Hepatocyte (in vitro differentiated cells): ENCODE measurements around the gene SLC38A1. TPM values are rescaled to one million over a fixed set of nuclear protein-coding genes. Genes with fewer than 3 reads are reported as not detected.

Experiments used
- DNase-seq: peaks from one replicate; pipeline ENCODE4 v3.0.0-alpha.2; 2016; ENCODE audit warnings: low spot score
- H2AFZ ChIP-seq: fragments of 200-600 bp; sonication (generic); 2 replicates; pipeline ENCODE4 v1.6.0; 2016; ENCODE audit warnings: antibody characterized with exemption, mild to moderate bottlenecking
- H3K27ac ChIP-seq: fragments of 200-600 bp; sonication (generic); 2 replicates; pipeline ENCODE4 v1.5.1; 2016; ENCODE audit warnings: mild to moderate bottlenecking
- H3K27me3 ChIP-seq: fragments of 200-600 bp; sonication (generic); 2 replicates; pipeline ENCODE4 v1.6.1; 2016
- H3K36me3 ChIP-seq: fragments of 200-600 bp; sonication (generic); replicated peaks from 2 replicates; pipeline ENCODE4 v1.5.1; 2016; ENCODE audit warnings: low read depth; ENCODE audit not compliant: insufficient read depth
- H3K4me1 ChIP-seq: fragments of 200-600 bp; sonication (generic); 2 replicates; pipeline ENCODE4 v1.5.1; 2016; ENCODE audit warnings: mild to moderate bottlenecking, moderate library complexity; ENCODE audit not compliant: insufficient read depth
- H3K4me2 ChIP-seq: fragments of 200-600 bp; sonication (generic); 2 replicates; pipeline ENCODE4 v1.6.0; 2016
- H3K4me3 ChIP-seq: fragments of 200-600 bp; sonication (generic); 2 replicates; pipeline ENCODE4 v1.5.1; 2016; ENCODE audit warnings: mild to moderate bottlenecking
- H3K79me2 ChIP-seq: fragments of 200-600 bp; sonication (generic); 2 replicates; pipeline ENCODE4 v1.6.0; 2017; ENCODE audit warnings: mild to moderate bottlenecking
- H3K9me2 ChIP-seq: fragments of 200-600 bp; sonication (generic); replicated peaks from 2 replicates; pipeline ENCODE4 v1.6.0; 2017; ENCODE audit warnings: mild to moderate bottlenecking; ENCODE audit not compliant: insufficient read depth
- H3K9me3 ChIP-seq: fragments of 200-600 bp; sonication (generic); 2 replicates; pipeline ENCODE4 v1.5.1; 2016; ENCODE audit warnings: low read depth, mild to moderate bottlenecking
- H4K20me1 ChIP-seq: fragments of 200-600 bp; sonication (generic); 2 replicates; pipeline ENCODE4 v1.6.0; 2016; ENCODE audit warnings: mild to moderate bottlenecking; ENCODE audit not compliant: insufficient read depth, poor library complexity, severe bottlenecking
- CTCF ChIP-seq: fragments of 200-600 bp; sonication (generic); IDR thresholded peaks from 2 replicates; pipeline ENCODE4 v1.5.1; 2016; ENCODE audit warnings: antibody characterized with exemption, mild to moderate bottlenecking; ENCODE audit not compliant: poor library complexity
- EZH2 ChIP-seq: fragments of 200-600 bp; sonication (generic); IDR thresholded peaks from 2 replicates; pipeline ENCODE4 v1.6.1; 2016; ENCODE audit warnings: antibody characterized with exemption, mild to moderate bottlenecking, borderline replicate concordance
- EZH2phosphoT487 ChIP-seq: fragments of 200-600 bp; sonication (generic); IDR thresholded peaks from one replicate; pipeline ENCODE4 v1.6.1; 2018; ENCODE audit warnings: antibody characterized with exemption, mild to moderate bottlenecking, low read depth, moderate library complexity; ENCODE audit not compliant: unreplicated experiment, severe bottlenecking
- WGBS: methylation state at CpG from one replicate; pipeline ENCODE4 v1.1.6; 2016; ENCODE audit warnings: low lambda C conversion rate; ENCODE audit errors: missing lambda C conversion rate; 5-methylcytosine and 5-hydroxymethylcytosine counted together
- polyA plus RNA-seq: library from polyadenylated mRNA; unstranded; fragments of >200 nt; fragmentation: Nextera tagmentation; extraction: Ambion mirVana; gene quantifications from 2 replicates; pipeline ENCODE4 v1.2.1, GENCODE V29; 2016
- total RNA-seq: library from RNA; depleted of rRNA; stranded (reverse); fragments of >200 nt; gene quantifications from 2 replicates; pipeline ENCODE4 v1.2.3, GENCODE V29; 2014

SLC38A1 gene
- total and polyA plus RNA-seq, 2 experiments from 2014 or later, result 48.2 to 86.8 TPM

- H3K9me2 ChIP-seq, result no peaks in the 10 kb centered on the region
- peaks cover 17% of the 10 kb centered on the region for H4K20me1 ChIP-seq
- no peak for DNase-seq
- H3K27ac ChIP-seq, result peak overlapping the region; percentile 79
- H3K27me3 ChIP-seq, result no peaks in the 10 kb centered on the region
- peaks cover 93% of the 10 kb centered on the region for H3K79me2 ChIP-seq
- no peak overlapping the region for H3K4me3 ChIP-seq
- no peak overlapping the region for H2AFZ ChIP-seq
- H3K4me2 ChIP-seq, result peak overlapping the region; percentile 61
- no peak for TF ChIP-seq EZH2phosphoT487
- TF ChIP-seq EZH2, result no peak
- no peak for TF ChIP-seq CTCF
- peaks cover 47% of the 10 kb centered on the region for H3K4me1 ChIP-seq
- no peaks in the 10 kb centered on the region for H3K36me3 ChIP-seq
- WGBS, result 79% methylated on average over 1 of the region's 1 CpG
- no peaks in the 10 kb centered on the region for H3K9me3 ChIP-seq
Observed at GRCh38 chr12:46259713-46260112, 9.1 kb downstream of the SLC38A1 start.

DNA sequence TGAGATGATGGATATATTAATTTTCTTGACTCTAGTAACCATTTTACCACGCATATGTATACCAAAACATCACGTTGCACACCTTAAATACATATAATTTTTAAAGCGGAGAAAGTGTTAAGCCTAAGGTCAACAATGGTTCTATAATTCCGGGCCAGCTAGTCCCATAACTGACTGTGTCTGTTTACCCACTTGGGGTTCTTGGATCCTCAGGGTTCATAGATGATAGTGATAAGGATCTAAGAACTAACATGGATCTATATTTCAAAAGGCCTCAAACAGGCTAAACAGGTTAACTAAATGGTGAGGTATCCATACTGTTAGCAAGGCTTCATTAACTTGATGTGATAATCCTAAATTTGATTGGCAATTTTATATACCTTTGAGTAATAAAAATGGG lies 9.8 kb downstream of the SLC38A1 start:
- H3K27me3 ChIP-seq, result no peaks in the 10 kb centered on the region
- H4K20me1 ChIP-seq, result peaks cover 16% of the 10 kb centered on the region
- H3K27ac ChIP-seq, result no peak overlapping the region
- TF ChIP-seq CTCF (no peak), EZH2phosphoT487 (no peak), EZH2 (no peak)
- H3K79me2 ChIP-seq, result peaks cover 93% of the 10 kb centered on the region
- no peaks in the 10 kb centered on the region for H3K36me3 ChIP-seq
- H3K4me1 ChIP-seq, result peaks cover 46% of the 10 kb centered on the region
- WGBS, result 72% methylated on average over 4 of the region's 4 CpGs
- H3K4me3 ChIP-seq, result no peak overlapping the region
- H3K4me2 ChIP-seq, result no peak overlapping the region
- no peak overlapping the region for H2AFZ ChIP-seq
- no peak for DNase-seq
- no peaks in the 10 kb centered on the region for H3K9me3 ChIP-seq
- no peaks in the 10 kb centered on the region for H3K9me2 ChIP-seq

DNA sequence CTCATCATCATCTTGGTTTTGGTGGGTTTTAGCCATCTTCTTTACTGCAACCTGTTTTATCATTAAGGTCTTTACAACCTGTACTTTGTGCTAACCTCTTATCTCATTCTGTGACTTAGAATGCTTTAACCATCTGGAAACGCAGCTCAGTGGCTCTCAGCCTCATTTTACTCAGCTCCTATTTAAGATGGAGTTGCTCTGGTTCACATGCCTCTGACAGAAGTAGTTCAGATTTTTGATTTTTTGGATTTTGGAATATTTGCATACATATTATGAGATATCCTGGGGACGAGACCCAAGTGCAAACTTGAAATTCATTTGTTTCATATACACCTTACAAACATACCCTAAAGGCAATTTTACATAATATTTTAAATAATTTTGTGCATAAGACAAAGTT lies 10.7 kb downstream of the SLC38A1 start:
- no peaks in the 10 kb centered on the region for H3K9me2 ChIP-seq
- peaks cover 92% of the 10 kb centered on the region for H3K79me2 ChIP-seq
- peaks cover 36% of the 10 kb centered on the region for H3K4me1 ChIP-seq
- H2AFZ ChIP-seq, result no peak overlapping the region
- H4K20me1 ChIP-seq, result peaks cover 10% of the 10 kb centered on the region
- TF ChIP-seq EZH2, result no peak
- TF ChIP-seq EZH2phosphoT487, result no peak
- TF ChIP-seq CTCF, result no peak
- no peak for DNase-seq
- H3K9me3 ChIP-seq, result no peaks in the 10 kb centered on the region
- no peak overlapping the region for H3K4me3 ChIP-seq
- no peaks in the 10 kb centered on the region for H3K36me3 ChIP-seq
- WGBS, result 66% methylated on average over 2 of the region's 2 CpGs
- H3K4me2 ChIP-seq, result no peak overlapping the region
- no peaks in the 10 kb centered on the region for H3K27me3 ChIP-seq
- H3K27ac ChIP-seq, result no peak overlapping the region

GRCh38 chr12:46256942-46257341 lies 11.9 kb downstream of the SLC38A1 start:
- Histone ChIP-seq H3K4me3 (no peak overlapping the region), H3K36me3 (no peaks in the 10 kb centered on the region), H3K27ac (no peak overlapping the region), H4K20me1 (peaks cover 10% of the 10 kb centered on the region), H3K27me3 (no peaks in the 10 kb centered on the region), H3K9me2 (no peaks in the 10 kb centered on the region), H3K4me2 (no peak overlapping the region), H3K79me2 (peaks cover 92% of the 10 kb centered on the region), H3K4me1 (peaks cover 28% of the 10 kb centered on the region), H3K9me3 (no peaks in the 10 kb centered on the region), H2AFZ (no peak overlapping the region)
- DNase-seq, result no peak
- WGBS, result 67% methylated on average over 3 of the region's 3 CpGs
- no peak for TF ChIP-seq EZH2phosphoT487
- no peak for TF ChIP-seq EZH2
- TF ChIP-seq CTCF, result no peak
